Middle frontal gyrus (tissue), 1 donor: ENCODE results near the gene DYNLT1.
"Not testable (repeated sequence)": the region's sequence is repeated elsewhere in the genome, so short reads cannot be mapped to it uniquely, and the experiment has no call there.

ENCODE experiments used
- DNase-seq: peaks from one replicate; pipeline ENCODE4 v3.0.0-alpha.2; 2015; ENCODE audit warnings: low spot score; ENCODE audit errors: extremely low spot score

The DYNLT1 gene

GRCh38 chr6:158624684-158625682, 19.6 kb downstream of the DYNLT1 start:
- DNase-seq = no peak

DNA sequence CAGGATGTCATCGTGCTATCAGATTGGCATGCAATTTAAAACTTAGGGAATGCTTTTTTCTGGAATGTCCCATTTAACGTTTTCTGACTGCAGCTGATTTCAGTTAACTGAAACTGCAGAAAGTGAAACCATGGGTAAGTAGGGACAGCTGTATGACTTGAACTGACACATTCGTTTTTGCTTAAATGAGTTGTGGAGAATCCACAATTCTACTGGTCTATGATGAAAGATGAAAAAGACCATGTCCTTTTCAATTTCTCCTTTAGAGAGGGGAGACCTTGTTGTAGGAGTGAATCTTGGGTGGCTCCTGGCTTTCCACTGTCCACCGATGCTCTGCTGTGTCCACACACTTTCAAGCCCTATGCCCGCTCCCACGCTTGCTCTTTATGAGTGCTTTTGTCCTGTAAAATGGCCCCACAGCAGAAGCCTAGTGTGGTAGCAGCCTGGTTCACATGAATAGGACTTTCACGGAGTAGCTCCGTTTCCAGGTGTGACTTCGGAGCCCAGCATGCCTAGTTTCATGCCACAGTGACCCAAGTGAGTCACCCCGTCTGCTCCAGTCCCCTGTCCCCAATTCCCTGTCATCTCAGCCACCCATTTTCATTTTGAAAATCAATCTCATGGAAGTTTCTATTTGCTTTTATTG, 21.9 kb downstream of the DYNLT1 start:
- no peak for DNase-seq

DNA sequence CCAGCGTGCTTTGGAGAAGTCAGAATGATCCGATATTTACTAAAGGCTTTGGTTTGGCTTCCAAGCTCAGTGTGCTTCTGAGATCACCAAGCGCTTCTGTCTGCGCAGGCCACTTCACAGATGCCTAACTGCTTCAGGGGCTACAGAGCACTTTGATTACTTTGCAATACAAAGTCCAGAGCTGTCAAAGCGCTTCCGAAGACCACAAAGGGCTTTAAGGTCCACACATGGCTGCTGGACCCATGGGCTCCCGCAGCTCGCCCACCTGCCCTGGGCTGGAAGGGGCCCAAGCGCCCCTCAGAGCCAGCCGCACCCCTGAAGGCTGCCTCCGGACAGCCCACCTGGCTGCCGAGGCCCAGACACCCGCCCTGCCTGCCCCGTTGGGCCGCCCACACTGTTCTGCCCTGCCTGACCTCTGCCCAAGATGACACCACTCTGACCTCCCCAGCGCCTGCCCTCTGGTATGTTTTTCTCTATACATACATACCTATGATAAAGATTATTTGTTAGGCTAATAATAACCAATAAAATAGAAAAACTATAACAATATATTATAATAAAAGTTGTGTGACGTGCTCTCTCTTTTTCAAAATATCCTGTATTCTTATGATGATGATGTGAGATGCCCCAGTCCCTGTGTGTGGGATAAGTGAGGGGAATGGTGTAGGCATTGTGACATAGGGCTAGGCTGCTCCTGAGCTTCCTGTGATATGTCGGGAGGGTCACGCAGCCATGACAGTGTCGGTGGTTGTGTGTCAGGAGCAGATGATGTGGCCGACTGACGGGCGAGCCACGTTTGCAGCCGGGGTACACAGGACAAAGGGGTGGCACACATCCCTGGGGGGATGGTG, 22.6 kb downstream of the DYNLT1 start:
- no peak for DNase-seq

GRCh38 chr6:158620963-158621693, 23.4 kb downstream of the DYNLT1 start:
- no peak for DNase-seq

DNA sequence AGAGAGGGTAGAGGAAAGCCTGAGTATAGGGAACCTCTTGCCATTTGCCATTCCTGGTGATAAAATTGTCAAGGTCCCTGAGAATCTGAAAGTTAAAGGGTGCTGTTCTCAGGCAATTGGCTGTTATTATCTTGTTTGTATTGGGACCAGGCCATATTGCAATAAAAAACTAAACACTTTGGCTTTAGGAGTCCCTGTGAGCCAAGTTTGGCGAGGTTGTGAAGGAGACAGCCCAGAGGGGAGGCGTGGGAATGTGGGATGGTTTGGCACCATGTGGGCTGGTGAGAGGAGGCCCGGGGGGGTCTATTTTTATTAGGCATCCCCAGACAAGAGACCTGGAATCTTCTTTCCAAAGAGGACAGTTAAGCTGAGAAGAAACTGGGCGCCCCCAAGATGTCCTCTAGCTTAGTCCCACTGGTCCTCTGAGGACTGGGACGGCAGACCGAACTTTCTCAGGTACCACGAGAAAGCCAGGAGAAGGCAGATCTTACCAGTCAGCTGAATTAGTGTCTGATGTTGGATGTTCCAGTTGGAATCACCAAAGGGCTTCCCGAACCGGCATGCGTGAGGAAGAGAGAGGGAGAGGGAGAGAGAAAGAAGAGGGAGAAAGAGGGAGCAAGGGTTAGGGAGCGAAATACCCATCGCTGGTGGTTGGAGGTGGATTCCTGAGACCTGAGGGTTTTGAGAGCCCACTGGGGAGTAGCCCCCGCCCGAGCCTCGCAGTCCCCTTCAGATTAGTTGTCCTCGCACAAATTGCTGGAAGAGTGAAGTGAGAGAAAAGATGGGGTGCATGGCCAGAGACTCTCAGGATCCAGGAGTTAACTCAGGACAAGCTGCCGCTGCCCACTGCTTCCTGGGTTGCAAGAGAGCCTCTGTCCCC, 24.4 kb downstream of the DYNLT1 start:
- no peak for DNase-seq

DNA sequence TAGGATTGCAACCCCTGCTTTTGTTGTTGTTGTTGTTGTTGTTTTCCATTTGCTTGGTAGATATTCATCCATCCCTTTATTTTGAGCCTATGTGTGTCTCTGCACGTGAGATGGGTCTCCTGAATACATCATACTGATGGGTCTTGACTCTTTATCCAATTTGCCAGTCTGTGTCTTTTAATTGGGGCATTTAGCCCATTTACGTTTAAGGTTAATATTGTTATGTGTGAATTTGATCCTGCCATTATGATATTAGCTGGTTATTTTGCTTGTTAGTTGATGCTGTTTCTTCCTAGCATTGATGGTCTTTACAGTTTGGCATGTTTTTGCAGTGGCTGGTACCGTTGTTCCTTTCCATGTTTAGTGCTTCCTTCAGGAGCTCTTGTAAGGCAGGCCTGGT, 26.3 kb downstream of the DYNLT1 start:
- DNase-seq = not testable (repeated sequence)

GRCh38 chr6:158614606-158615005, 29.9 kb downstream of the DYNLT1 start:
- not testable (repeated sequence) for DNase-seq

- no peak for DNase-seq
Observed at GRCh38 chr6:158611541-158612370, 32.8 kb downstream of the DYNLT1 start.

DNA sequence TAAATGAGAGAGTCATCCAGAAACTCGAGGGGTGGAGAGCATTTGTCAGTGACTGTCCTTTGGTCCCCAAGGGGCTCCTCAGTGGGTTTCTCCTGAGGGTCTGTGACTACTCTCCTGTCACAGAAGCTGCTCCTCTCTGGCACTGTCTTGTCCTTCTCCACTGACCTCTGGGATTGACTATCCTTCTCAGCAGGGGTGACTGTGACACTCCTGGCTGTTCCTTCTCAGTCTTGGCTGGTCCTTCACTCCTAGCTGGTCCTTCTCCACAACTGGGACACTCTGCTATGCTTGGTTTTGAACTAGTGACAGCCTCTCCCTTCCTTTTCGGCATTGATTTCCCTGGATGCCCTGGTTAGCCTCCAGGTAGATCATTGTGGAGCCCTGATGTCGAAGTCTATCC, 33.5 kb downstream of the DYNLT1 start:
- no peak for DNase-seq

DNA sequence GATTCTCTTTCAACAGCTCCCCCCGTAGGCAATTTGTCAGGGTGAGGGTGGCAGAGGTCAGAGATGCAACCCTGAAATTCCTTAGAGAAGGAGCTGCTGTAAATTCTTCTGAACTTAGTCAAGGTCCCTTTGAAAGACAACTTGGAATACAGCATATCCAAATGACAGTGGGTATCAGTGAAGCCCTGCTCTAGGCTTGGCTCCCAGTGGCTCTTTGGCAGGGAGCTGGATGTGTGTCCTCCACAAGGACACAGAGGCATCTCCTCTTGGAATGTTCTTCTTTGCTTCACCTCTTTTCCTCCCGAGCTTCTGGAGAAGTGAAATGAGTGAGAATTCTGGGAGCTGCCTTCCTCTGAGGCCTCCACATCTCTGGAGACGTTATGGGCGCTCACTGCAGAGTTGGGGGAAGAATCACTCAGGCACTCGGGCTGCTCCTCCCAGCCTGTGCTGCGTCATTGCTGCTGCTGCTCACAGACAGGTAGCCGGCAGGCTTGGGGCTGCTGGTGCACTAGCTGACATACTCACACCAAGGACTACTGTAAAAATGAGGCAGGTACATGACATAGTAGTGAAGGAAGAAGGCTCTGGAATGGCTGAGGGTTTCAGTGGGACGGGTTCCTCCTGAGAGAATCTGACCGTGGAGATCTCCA, 34.1 kb downstream of the DYNLT1 start:
- no peak for DNase-seq

DNA sequence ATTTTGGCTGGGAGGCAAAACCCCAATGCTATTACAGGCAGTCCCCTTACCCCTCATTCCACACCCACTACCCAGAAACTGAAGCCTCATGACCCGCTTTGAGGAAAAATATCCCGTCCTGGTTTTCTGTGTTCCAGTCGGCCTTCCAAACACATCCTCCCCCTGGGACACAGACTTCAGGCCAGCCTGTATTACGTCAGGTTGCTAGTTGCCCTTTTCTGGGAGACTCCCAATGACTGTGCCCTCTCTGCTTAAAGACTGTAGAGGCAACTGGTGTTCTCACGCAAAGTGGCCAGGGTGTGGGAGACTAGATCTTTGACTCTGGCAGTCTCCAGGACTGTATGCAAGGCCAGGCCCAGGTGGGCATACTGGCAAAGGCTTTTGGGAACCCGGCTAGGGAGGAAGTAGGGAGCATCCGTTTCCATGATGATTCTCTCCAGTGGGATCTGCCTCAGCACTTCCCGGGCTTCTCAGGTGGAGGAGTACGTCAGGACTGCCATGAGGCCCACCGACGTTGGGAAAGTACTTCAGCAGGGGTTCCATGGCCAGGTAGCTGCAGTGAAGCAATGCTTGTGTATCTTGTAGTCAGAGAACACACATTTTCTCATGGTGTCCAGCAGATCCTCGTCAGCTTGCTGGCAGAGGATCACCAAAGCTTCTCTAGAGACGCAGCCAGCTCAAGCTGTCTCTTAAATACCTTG, 34.9 kb downstream of the DYNLT1 start:
- DNase-seq = no peak

GRCh38 chr6:158608221-158608620, 36.3 kb downstream of the DYNLT1 start:
- no peak for DNase-seq

DNA sequence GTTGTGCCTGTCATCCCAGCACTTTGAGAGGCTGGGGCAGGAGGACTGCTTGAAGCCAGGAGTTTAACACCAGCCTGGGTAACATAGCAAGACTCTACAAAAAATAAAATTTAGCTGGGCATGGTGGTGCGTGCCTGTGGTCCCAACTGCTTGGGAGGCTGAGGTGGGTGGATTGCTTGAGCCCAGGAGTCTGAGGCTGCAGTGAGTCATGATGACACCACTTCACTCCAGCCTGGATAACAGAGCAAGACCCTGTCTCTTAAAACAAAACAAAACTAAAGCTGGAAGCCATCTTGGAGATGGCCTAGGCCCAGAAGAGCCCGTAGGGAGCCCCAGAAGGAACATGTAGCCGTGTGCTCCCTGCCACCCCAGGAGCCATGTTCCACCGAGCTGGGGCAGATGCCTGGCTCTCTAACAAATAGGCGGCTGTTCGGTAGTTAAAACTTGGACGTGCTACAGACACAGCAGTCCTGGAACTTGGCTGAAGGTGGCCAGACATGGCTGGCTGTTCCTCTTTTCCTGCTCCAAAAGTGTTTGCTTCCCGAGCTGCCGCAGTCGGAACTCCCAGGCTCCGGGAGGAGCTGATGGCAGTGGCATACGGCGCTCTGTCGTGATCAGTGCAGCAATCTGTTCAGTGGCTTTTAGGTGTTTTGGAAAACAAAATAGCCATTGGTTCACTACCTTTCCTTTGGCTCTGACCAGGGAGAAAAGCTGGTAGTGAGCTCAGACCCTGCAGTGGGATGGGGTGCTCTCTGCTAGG, 37.0 kb downstream of the DYNLT1 start:
- DNase-seq = no peak

GRCh38 chr6:158606935-158607334, 37.6 kb downstream of the DYNLT1 start:
- DNase-seq = no peak

- not testable (repeated sequence) for DNase-seq
Observed at GRCh38 chr6:158606011-158606410, 38.5 kb downstream of the DYNLT1 start.

DNA sequence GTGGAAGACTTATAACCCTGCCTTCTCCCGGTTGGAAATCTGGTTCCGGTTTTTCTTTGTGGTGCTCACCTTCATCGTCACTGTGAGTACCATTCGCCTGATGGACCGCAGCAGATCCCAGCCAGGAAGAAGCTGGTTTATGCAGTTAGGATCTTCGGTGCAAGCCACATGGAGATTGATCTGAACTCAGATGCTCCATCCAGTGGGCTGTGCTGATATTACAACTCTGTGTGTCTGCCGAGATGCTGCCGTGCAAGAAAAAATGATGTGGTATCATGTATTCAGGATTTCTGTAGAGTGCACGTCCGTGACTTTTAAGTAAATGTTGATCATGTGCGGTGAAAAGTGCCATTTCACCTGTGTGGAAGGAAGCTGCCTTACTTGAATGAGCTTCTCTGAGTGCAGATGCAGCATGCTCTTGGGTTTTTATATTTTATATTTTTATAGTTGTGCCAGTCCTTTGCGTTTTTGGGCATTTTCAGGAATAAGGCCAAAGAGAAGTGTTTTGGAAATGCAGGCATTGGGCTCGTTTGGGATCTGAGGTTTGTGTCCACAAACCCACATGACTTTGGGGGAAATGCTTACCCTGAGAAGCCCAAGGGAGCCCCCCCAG, 39.2 kb downstream of the DYNLT1 start:
- peak; percentile 51 for DNase-seq

GRCh38 chr6:158604048-158604406, 40.5 kb downstream of the DYNLT1 start:
- DNase-seq = no peak
